Measurements from ENCODE around the gene SLC66A2. TPM values are rescaled to one million over a fixed set of nuclear protein-coding genes. Genes with fewer than 3 reads are reported as not detected.

Gene SLC66A2
- total RNA-seq, 2 donors from 2014 or later = 39.1 to 51.2 TPM

DNA sequence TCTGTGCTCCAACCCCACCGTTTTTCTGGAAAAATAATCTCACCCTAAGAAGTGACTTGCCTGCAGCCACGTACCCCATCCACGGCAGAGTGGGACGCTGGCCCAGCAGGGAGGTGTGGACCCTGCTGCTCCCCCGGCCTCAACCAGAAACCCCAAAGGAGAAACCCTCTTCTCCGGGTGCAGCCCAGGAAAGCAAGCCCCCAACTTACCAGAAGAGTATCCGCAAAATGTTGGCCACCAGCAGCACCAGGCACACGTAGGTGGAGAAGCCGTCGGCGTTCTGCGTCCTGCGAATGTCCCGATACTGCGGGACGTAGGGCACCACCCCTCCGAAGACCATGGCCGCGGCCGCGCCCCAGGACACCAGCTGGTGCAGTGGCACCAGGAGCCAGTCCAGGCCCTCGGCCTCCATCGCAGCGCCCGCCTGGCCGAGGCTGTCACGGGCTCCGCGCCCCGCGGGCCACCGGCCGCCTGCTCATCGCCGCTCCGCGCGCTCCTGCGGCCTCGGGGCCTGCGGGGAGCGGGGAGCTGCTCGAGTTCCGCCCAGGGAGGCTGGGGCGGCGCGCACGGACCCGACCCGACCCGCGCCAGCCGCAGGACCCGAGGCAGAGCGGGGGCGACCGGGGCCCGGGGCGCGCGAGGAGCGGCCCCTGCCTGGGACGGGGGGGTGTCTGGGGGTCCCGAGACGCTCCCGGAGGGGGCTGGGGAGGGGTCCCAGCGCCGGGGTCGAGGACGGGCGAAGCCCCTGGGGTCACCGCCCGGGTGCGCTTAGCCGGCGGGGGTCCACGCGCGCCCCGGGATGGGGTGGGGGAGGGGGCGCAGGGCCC, 725 bp downstream of the SLC66A2 start:
- H3K36me3 ChIP-seq = no peaks in the 10 kb centered on the region
- no peaks in the 10 kb centered on the region for H3K27me3 ChIP-seq (replicated peaks; ENCODE audit: insufficient read depth)
- DNase-seq (ENCODE audit: low spot score) (no peak), ATAC-seq (ENCODE audit: insufficient number of reproducible peaks, low FRiP score, low read depth) (peak; percentile 10)
- peak overlapping the region in 1 of 2 donors; percentile 50 for H3K27ac ChIP-seq
- TF ChIP-seq, protein P1, sequence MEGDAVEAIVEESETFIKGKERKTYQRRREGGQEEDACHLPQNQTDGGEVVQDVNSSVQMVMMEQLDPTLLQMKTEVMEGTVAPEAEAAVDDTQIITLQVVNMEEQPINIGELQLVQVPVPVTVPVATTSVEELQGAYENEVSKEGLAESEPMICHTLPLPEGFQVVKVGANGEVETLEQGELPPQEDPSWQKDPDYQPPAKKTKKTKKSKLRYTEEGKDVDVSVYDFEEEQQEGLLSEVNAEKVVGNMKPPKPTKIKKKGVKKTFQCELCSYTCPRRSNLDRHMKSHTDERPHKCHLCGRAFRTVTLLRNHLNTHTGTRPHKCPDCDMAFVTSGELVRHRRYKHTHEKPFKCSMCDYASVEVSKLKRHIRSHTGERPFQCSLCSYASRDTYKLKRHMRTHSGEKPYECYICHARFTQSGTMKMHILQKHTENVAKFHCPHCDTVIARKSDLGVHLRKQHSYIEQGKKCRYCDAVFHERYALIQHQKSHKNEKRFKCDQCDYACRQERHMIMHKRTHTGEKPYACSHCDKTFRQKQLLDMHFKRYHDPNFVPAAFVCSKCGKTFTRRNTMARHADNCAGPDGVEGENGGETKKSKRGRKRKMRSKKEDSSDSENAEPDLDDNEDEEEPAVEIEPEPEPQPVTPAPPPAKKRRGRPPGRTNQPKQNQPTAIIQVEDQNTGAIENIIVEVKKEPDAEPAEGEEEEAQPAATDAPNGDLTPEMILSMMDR (IDR thresholded peaks at IDR 0.05) = no peak
- H3K4me3 ChIP-seq = peak overlapping the region; percentile 97
- peaks cover 14 to 38% of the 10 kb centered on the region in 2 donors for H3K4me1 ChIP-seq (ENCODE audit: control insufficient read depth in 1 of 2, low read depth in 2 of 2)
- no peaks in the 10 kb centered on the region for H3K9me3 ChIP-seq

DNA sequence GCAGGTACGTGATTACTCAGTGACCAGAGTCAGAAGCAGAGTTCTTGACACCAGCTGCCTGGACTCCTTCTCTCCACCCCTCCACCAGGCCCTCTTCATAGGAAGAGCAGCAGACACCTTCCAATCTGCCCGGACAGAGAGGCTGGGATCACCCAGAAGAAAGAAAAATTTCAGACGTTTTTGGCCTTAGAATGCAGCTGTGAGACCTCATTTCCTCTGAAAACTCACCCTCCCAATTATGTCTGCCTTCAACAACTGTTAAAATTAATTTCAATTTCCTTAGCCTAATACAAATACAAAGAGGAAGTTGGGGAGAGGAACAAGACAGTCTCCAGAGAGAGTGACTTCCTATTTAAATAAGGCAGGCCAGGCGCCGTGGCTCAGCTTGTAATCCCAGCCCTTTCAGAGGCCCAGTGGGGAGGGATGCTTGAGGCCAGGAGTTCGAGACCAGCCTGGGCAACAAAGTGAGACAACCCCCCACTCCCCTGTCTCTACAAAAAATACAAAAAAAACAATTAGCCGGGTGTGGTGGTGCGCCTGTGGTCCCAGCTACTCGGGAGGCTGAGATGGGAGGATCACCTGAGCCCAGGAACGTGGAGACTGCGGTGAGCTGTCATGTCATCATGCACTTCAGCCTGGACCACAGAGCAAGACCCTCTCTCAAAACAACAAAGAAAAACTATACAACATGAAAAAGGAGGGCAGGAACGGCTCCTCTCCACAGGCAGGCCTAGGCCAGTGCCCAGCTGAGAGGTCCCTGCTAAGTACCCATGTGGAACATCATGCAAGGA, 1.6 kb downstream of the SLC66A2 start:
- DNase-seq (ENCODE audit: low spot score) = no peak
- ATAC-seq (ENCODE audit: insufficient number of reproducible peaks, low FRiP score, low read depth) = no peak
- H3K27me3 ChIP-seq (replicated peaks; ENCODE audit: insufficient read depth) = no peaks in the 10 kb centered on the region
- H3K27ac ChIP-seq = no peak overlapping the region
- TF ChIP-seq, protein P1 (IDR thresholded peaks at IDR 0.05) = no peak
- peaks cover 14 to 46% of the 10 kb centered on the region in 2 donors for H3K4me1 ChIP-seq (ENCODE audit: control insufficient read depth in 1 of 2, low read depth in 2 of 2)
- no peaks in the 10 kb centered on the region for H3K36me3 ChIP-seq
- peak overlapping the region; percentile 97 for H3K4me3 ChIP-seq
- H3K9me3 ChIP-seq = no peaks in the 10 kb centered on the region

DNA sequence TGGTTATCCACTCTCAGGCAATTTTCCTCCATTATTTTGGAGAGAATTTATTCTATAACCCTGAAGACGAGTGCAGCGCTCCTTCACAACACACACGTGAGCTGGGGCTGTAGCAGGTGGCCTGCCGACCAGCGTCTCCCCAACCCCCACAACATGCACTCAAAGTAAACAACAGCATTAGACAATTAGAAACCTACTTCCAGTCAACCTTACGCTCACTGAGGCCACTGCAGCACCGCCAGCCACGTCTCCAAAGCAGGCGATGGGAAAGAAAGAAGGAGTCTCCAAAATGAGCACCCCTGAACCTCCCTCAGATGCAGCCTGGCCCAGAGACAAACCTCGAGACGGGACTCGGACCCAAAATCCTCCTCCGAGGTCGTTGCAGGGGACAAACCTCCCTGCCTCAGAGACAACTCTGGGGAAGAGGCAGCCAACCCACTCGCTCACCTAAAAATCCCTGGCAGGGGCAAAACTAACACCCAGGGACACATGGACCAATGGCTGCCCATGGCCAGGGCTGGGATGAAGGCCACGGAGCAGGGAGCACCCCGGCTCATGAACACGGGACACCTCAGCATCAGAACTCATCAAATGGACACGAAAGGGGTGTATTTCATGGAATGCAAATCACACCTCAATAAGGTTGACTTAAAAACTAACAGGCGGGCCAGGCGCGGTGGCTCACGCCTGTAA, 2.6 kb downstream of the SLC66A2 start:
- ATAC-seq (ENCODE audit: insufficient number of reproducible peaks, low FRiP score, low read depth) = no peak
- Histone ChIP-seq H3K36me3 (no peaks in the 10 kb centered on the region), H3K4me1 (ENCODE audit: control insufficient read depth in 1 of 2, low read depth in 2 of 2) (peaks cover 14 to 46% of the 10 kb centered on the region in 2 donors), H3K4me3 (peak overlapping the region; percentile 97), H3K27me3 (replicated peaks; ENCODE audit: insufficient read depth) (no peaks in the 10 kb centered on the region), H3K9me3 (no peaks in the 10 kb centered on the region), H3K27ac (no peak overlapping the region)
- no peak for DNase-seq (ENCODE audit: low spot score)
- TF ChIP-seq, protein P1 (IDR thresholded peaks at IDR 0.05) = no peak

DNA sequence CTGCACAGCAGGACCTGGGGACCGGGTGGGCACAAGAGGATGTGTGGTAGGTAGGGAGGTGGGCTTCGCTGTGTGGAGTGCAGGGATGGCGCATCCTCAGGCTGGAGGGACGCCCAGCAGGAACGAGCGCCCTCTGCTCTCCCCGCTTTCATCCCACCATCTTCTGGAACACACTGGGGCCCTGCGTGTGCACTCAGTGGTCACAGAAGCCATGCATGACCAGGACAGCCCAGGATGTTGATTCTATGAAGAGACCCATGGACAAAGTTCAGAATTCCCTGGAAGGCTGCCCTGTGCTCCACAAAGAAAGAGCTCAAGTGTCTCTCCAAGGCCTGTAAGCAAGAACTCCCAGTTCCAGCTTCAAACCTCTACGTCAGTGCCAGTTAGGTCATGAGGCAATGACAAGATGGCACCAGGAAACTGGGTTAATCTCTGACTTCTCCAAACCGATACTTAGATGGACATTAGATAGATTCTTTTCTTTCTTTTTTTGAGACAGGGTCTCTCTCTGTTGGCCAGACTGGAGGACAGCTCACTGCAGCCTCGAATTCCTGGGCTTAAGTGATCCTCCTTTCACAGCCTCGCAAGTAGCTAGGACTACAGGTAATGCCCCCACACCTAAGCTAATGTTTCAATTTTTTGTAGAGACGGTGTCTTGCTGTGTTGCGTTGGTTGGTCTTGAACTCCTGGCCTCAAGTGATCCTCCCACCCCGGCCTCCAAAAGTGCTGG, 3.4 kb downstream of the SLC66A2 start:
- TF ChIP-seq, protein P1 (IDR thresholded peaks at IDR 0.05) = no peak
- H3K36me3 ChIP-seq = no peaks in the 10 kb centered on the region
- H3K27ac ChIP-seq = no peak overlapping the region
- no peak overlapping the region for H3K4me3 ChIP-seq
- ATAC-seq (ENCODE audit: insufficient number of reproducible peaks, low FRiP score, low read depth) = no peak
- H3K9me3 ChIP-seq = no peaks in the 10 kb centered on the region
- H3K4me1 ChIP-seq (ENCODE audit: control insufficient read depth in 1 of 2, low read depth in 2 of 2) = peaks cover 14 to 46% of the 10 kb centered on the region in 2 donors
- no peaks in the 10 kb centered on the region for H3K27me3 ChIP-seq (replicated peaks; ENCODE audit: insufficient read depth)
- DNase-seq (ENCODE audit: low spot score) = no peak

Data from thoracic aorta (tissue), 2 donors.